CD8-positive, alpha-beta memory T cell (primary cell): ENCODE data around the gene FAM170A. TPM values are rescaled to one million over a fixed set of nuclear protein-coding genes. Genes with fewer than 3 reads are reported as not detected.

Experiments used
- CTCF ChIA-PET: fragments of 350-600 bp; sonication (Branson Sonifier 250); formaldehyde crosslinking; loops from one replicate; lab custom pipeline; 2021; ENCODE audit warnings: antibody characterized with exemption; lab: Charles Lee
- POLR2A ChIA-PET: fragments of 350-600 bp; sonication (Branson Sonifier 250); formaldehyde crosslinking; loops from one replicate; lab custom pipeline; 2021; ENCODE audit warnings: antibody characterized with exemption; lab: Charles Lee
- DNase-seq, 5 donors: peaks; one replicate each; pipeline versions ENCODE4 v3.0.0 to v3.0.0-alpha.2; 2020 to 2022; ENCODE audit warnings: mixed read lengths in 1 of 5
- H3K27ac ChIP-seq: one replicate; pipeline ENCODE4 v1.7.0; 2013; ENCODE audit warnings: low read depth, mild to moderate bottlenecking, low read length, moderate library complexity
- H3K27me3 ChIP-seq: 2 replicates; pipeline ENCODE4 v1.7.0; 2013; ENCODE audit warnings: low read length, mild to moderate bottlenecking; ENCODE audit not compliant: insufficient read depth, poor library complexity, severe bottlenecking
- H3K36me3 ChIP-seq: 2 replicates; pipeline ENCODE4 v1.7.0; 2013; ENCODE audit warnings: mild to moderate bottlenecking, low read length, moderate library complexity; ENCODE audit not compliant: insufficient read depth
- H3K4me1 ChIP-seq: 2 replicates; pipeline ENCODE4 v1.7.0; 2013; ENCODE audit warnings: mild to moderate bottlenecking, low read length, moderate library complexity; ENCODE audit not compliant: insufficient read depth
- H3K4me3 ChIP-seq: 2 replicates; pipeline ENCODE4 v1.7.0; 2013; ENCODE audit warnings: mild to moderate bottlenecking, low read length
- H3K9me3 ChIP-seq: 2 replicates; pipeline ENCODE4 v1.7.0; 2013; ENCODE audit warnings: mild to moderate bottlenecking, low read length
- H3K27ac Mint-ChIP-seq, 8 donors: one replicate each; pipeline ENCODE4 v1.8.0; 2020 to 2021; ENCODE audit warnings: mixed read lengths in 8 of 8, mild to moderate bottlenecking in 6 of 8, inconsistent platforms in 3 of 8, moderate library complexity in 3 of 8
- H3K27me3 Mint-ChIP-seq, 2 donors: one replicate each; pipeline ENCODE4 v1.8.0; 2020 to 2021; ENCODE audit warnings: mixed read lengths in 2 of 2, mild to moderate bottlenecking in 1 of 2, moderate library complexity in 1 of 2
- H3K36me3 Mint-ChIP-seq, 3 donors: one replicate each; pipeline ENCODE4 v1.8.0; 2020 to 2021; ENCODE audit warnings: mixed read lengths in 3 of 3, inconsistent platforms in 1 of 3, mild to moderate bottlenecking in 1 of 3
- H3K4me1 Mint-ChIP-seq, 3 donors: one replicate each; pipeline ENCODE4 v1.8.0; 2020 to 2021; ENCODE audit warnings: mixed read lengths in 3 of 3, inconsistent platforms in 1 of 3, mild to moderate bottlenecking in 1 of 3
- H3K4me3 Mint-ChIP-seq, 7 donors: one replicate each; pipeline ENCODE4 v1.8.0; 2020 to 2021; ENCODE audit warnings: mixed read lengths in 7 of 7, mild to moderate bottlenecking in 6 of 7, moderate library complexity in 4 of 7, inconsistent platforms in 2 of 7
- H3K9me3 Mint-ChIP-seq, 5 donors: one replicate each; pipeline ENCODE4 v1.8.0; 2020 to 2022; ENCODE audit warnings: mixed read lengths in 5 of 5, mild to moderate bottlenecking in 3 of 5, moderate library complexity in 2 of 5, inconsistent platforms in 1 of 5
- polyA plus RNA-seq: library from polyadenylated mRNA; unstranded; fragments of 300-500 nt; fragmentation: Illumina TruSeq; gene quantifications from one replicate; pipeline ENCODE4 v1.2.3, GENCODE V29; 2021
- total RNA-seq, 2 experiments: library from RNA; stranded (reverse); gene quantifications; one replicate each; pipeline ENCODE4 v1.2.3, GENCODE V29; 2021

Gene FAM170A
- total and polyA plus RNA-seq, 3 experiments from 2014 or later: not detected

DNA sequence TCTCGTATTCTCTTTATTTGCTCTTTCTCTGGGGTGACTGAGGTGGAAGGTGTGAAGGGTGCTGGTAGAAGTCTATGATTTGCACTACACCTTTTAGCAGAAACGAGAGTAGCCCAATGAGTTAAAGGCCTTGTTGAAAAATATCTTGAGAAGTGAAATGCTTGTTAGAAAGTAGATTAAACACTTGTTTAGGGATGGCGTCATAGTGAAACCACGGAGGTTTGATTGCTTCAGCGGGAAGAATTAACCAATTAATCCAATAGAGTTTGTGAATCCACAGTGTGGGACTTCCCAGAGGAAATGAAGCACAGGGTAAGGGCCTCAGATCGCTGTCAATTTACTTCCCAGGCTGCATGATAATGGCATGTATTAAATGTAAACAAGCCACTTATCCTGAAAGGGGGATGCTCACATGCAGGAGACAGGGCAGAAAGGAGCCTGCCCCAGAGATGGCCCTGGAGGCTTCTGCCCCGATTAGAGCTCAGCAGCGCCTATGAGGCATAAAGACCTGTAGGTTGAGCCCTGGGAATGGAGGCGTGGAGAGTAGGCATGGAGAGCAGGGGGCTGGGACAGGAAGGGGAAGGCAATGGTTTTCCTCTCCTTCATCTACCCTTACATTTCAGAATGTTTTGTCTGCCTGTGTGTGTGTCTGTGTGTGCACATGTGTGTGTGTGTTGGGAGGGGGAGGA, 1.5 kb downstream of the FAM170A start:
- Mint-ChIP-seq H3K4me1 (no peaks in the 10 kb centered on the region), H3K27ac (no peak overlapping the region), H3K4me3 (no peak overlapping the region), H3K27me3 (peaks cover 3 to 9% of the 10 kb centered on the region in 2 donors), H3K36me3 (peaks cover 0 to 4% (median 0%) of the 10 kb centered on the region in 3 donors), H3K9me3 (peaks cover 0 to 2% (median 0%) of the 10 kb centered on the region in 5 donors)
- no peaks in the 10 kb centered on the region for H3K4me1 ChIP-seq
- no peaks in the 10 kb centered on the region for H3K9me3 ChIP-seq
- no peaks in the 10 kb centered on the region for H3K27me3 ChIP-seq
- POLR2A ChIA-PET: no interaction called here
- H3K27ac ChIP-seq: no peak overlapping the region
- DNase-seq: no peak
- CTCF ChIA-PET: no interaction called here
- no peaks in the 10 kb centered on the region for H3K36me3 ChIP-seq
- H3K4me3 ChIP-seq: no peak overlapping the region

DNA sequence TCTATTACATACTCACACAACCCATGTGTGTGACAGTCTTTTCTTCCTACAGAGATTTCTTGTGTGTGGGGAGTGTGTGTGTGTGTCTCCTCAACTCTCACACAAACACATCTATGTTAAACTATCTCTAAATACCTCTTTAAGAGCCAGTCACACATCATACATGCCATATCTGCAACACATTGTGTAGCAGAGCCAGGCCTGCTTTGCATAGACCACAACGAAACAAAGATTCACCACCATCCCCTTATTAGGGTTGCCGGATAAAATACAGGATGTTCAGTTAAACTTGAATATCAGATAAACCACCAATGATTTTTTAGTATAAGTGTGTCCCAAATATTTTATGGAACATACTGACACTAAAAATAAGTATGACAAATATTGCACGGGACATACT, 2.3 kb downstream of the FAM170A start:
- Histone ChIP-seq H3K27me3 (no peaks in the 10 kb centered on the region), H3K4me3 (no peak overlapping the region), H3K4me1 (no peaks in the 10 kb centered on the region), H3K27ac (no peak overlapping the region), H3K36me3 (no peaks in the 10 kb centered on the region), H3K9me3 (no peaks in the 10 kb centered on the region)
- CTCF ChIA-PET: no interaction called here
- POLR2A ChIA-PET: no interaction called here
- H3K27me3 Mint-ChIP-seq: peaks cover 3 to 9% of the 10 kb centered on the region in 2 donors
- H3K4me1 Mint-ChIP-seq: no peaks in the 10 kb centered on the region
- H3K27ac Mint-ChIP-seq: no peak overlapping the region
- peaks cover 0 to 2% (median 0%) of the 10 kb centered on the region in 5 donors for H3K9me3 Mint-ChIP-seq
- DNase-seq: no peak
- peaks cover 0 to 4% (median 0%) of the 10 kb centered on the region in 3 donors for H3K36me3 Mint-ChIP-seq
- no peak overlapping the region for H3K4me3 Mint-ChIP-seq

DNA sequence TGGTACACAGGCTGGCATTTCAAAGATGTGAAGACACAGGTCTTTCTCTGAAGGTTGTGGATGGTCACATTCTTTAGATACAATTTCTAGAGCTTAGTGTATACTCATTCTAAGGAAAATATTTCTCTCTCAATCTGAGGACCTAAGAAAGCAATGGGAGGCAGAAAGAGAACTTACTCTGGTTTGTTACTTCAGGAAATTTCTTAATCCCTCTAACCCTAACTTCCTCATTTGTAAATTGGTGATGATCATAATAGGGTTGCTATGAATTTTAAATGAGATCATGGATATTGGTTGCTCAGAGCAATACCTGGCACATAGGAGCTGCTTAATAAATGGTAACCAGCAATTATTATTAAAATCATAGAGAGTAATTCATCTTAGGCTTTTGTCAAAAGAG, 22.1 kb downstream of the FAM170A start:
- no peak for DNase-seq
- no peaks in the 10 kb centered on the region for H3K4me1 ChIP-seq
- CTCF ChIA-PET: no interaction called here

DNA sequence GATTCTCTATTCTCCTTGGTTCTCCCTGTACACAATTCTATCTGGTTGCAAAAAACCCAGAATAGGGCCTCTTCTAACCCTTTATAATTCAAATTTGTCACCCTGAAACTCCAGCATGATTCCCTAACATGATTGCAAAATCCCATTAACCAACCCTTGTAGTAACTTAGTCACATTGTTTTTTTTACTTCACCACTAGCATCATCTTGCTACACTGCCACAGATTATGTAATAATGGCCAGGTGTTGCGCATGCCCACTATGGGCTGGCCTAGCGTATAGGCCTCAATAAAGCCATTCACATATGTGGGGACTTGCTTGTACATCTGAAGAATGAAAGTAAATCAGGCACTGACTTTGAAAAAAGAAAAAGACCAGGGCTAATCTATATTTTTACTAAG, 25.7 kb downstream of the FAM170A start:
- Mint-ChIP-seq H3K9me3 (peaks cover 0 to 2% (median 0%) of the 10 kb centered on the region in 5 donors), H3K36me3 (no peaks in the 10 kb centered on the region), H3K4me3 (no peak overlapping the region), H3K27me3 (peaks cover 3 to 4% of the 10 kb centered on the region in 2 donors), H3K27ac (no peak overlapping the region), H3K4me1 (no peaks in the 10 kb centered on the region)
- DNase-seq: no peak
- no peak overlapping the region for H3K27ac ChIP-seq
- no peaks in the 10 kb centered on the region for H3K36me3 ChIP-seq
- ChIA-PET CTCF (no interaction called here), POLR2A (no interaction called here)
- H3K4me1 ChIP-seq: no peaks in the 10 kb centered on the region
- no peak overlapping the region for H3K4me3 ChIP-seq
- no peaks in the 10 kb centered on the region for H3K27me3 ChIP-seq
- H3K9me3 ChIP-seq: no peaks in the 10 kb centered on the region

More for the DNA sequence above, 22.1 kb downstream of the FAM170A start:
- Mint-ChIP-seq H3K36me3 (no peaks in the 10 kb centered on the region), H3K4me3 (no peak overlapping the region), H3K27me3 (peaks cover 5 to 13% of the 10 kb centered on the region in 2 donors), H3K27ac (no peak overlapping the region), H3K9me3 (peaks cover 0 to 2% (median 0%) of the 10 kb centered on the region in 5 donors), H3K4me1 (no peaks in the 10 kb centered on the region)
- Histone ChIP-seq H3K36me3 (no peaks in the 10 kb centered on the region), H3K9me3 (no peaks in the 10 kb centered on the region), H3K27ac (no peak overlapping the region), H3K4me3 (no peak overlapping the region), H3K27me3 (no peaks in the 10 kb centered on the region)
- POLR2A ChIA-PET: no interaction called here

DNA sequence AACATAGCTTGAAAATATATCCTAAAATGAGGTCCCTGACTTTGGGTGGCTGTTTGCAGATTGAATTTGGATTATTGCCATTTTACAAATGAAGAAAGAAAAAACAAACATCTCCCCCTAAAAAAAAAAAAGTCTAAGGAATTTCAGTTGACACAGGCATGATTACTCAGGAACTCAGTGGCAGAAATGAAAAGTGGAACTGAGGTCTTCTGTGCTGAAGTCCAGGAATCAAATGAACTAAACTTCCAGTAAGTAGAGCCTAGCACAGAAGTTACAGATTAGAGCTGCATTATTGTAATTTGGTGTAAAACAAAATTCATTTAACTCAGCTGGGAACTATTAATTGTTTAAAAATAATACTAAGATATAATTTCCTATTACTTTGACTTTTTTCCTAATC, 26.7 kb downstream of the FAM170A start:
- no peak for DNase-seq

DNA sequence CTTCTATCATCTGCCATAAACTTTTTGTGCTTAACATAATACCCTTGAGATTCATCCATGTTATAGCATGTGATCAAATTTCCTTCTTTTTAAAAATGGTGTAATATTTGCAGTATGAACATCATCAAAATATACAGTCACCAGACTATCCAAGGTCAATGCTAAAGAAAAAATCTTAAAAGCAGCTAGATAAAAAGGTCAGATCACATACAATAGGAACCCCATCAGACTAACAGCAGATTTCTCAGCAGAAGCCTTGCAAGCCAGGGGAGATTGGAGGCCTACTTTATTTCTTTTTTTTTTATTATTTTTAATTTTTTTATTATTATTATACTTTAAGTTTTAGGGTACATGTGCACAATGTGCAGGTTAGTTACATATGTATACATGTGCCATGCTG, 37.2 kb downstream of the FAM170A start:
- POLR2A ChIA-PET: no interaction called here
- no peaks in the 10 kb centered on the region for H3K4me1 ChIP-seq
- CTCF ChIA-PET: no interaction called here
- DNase-seq: no peak
- Mint-ChIP-seq H3K27ac (no peak overlapping the region), H3K9me3 (peaks cover 4 to 23% (median 11%) of the 10 kb centered on the region in 5 donors), H3K4me3 (no peak overlapping the region), H3K27me3 (no peaks in the 10 kb centered on the region), H3K4me1 (no peaks in the 10 kb centered on the region), H3K36me3 (no peaks in the 10 kb centered on the region)
- H3K36me3 ChIP-seq: no peaks in the 10 kb centered on the region
- no peaks in the 10 kb centered on the region for H3K9me3 ChIP-seq
- H3K4me3 ChIP-seq: no peak overlapping the region
- no peak overlapping the region for H3K27ac ChIP-seq
- no peaks in the 10 kb centered on the region for H3K27me3 ChIP-seq

More for the DNA sequence above, 26.7 kb downstream of the FAM170A start:
- Mint-ChIP-seq H3K4me3 (no peak overlapping the region), H3K4me1 (no peaks in the 10 kb centered on the region), H3K36me3 (no peaks in the 10 kb centered on the region), H3K27me3 (peaks cover 0 to 3% of the 10 kb centered on the region in 2 donors), H3K27ac (no peak overlapping the region), H3K9me3 (peaks cover 0 to 1% (median 0%) of the 10 kb centered on the region in 5 donors)
- CTCF ChIA-PET: no interaction called here
- Histone ChIP-seq H3K9me3 (no peaks in the 10 kb centered on the region), H3K27ac (no peak overlapping the region), H3K36me3 (no peaks in the 10 kb centered on the region), H3K27me3 (no peaks in the 10 kb centered on the region), H3K4me1 (no peaks in the 10 kb centered on the region), H3K4me3 (no peak overlapping the region)
- POLR2A ChIA-PET: no interaction called here

DNA sequence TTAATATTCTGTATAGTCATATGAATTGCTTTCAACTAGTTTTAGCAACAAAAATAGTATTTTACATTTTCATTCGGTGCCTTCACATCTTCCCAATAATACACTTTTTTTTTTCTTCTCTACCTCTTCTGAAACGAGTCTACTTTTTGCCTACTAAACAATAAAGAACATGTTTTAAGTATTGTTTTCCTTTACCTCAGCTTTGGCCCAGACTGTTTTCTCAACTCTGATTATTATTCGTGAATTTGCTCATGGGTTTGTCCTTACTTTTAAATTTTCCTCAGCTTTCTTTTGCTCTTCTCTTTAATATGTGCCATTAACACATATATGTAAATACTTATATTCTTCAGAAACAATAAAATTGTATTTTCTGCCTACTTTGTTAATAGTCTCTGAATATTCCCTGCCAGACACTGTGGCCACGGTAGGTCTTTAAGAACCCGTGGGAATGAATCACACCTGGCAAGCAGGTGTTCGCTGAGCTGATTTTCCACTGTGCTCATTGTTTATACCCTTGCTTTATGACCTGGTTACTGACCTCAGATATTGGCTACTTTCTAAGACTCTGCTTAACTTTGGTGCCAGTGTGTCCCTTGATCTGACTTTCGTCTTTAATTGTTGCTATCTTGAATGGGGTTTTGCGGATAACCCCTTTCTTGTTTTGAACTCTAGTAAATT, 49.1 kb downstream of the FAM170A start:
- Mint-ChIP-seq H3K4me1 (no peaks in the 10 kb centered on the region), H3K4me3 (no peak overlapping the region), H3K27ac (no peak overlapping the region), H3K9me3 (peaks cover 0 to 4% (median 2%) of the 10 kb centered on the region in 5 donors), H3K27me3 (no peaks in the 10 kb centered on the region), H3K36me3 (no peaks in the 10 kb centered on the region)
- DNase-seq: no peak
- H3K27me3 ChIP-seq: no peaks in the 10 kb centered on the region
- ChIA-PET POLR2A (no interaction called here), CTCF (no interaction called here)
- H3K36me3 ChIP-seq: no peaks in the 10 kb centered on the region
- H3K9me3 ChIP-seq: no peaks in the 10 kb centered on the region
- no peak overlapping the region for H3K27ac ChIP-seq
- H3K4me3 ChIP-seq: no peak overlapping the region
- no peaks in the 10 kb centered on the region for H3K4me1 ChIP-seq

DNA sequence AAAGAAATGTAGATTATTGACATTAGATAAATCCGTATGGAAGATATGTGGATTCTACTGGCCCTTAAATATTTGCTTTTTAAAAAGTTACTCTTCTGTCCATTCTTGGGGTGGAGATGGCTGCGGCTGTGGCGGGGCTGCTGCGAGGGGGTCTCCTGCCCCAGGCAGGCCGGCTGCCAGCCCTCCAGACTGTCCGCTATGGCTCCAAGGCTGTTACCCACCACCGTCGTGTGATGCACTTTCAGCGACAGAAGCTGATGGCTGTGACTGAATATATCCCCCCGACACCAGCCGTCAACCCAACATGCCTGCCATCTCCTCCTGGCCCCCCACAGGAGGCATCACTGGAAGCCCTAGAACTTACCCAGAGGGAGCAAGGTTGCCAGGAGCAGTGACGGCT, 50.7 kb downstream of the FAM170A start:
- no peaks in the 10 kb centered on the region for H3K27me3 Mint-ChIP-seq
- no peak overlapping the region for H3K4me3 ChIP-seq
- no peaks in the 10 kb centered on the region for H3K4me1 Mint-ChIP-seq
- no peaks in the 10 kb centered on the region for H3K36me3 Mint-ChIP-seq
- H3K27ac ChIP-seq: no peak overlapping the region
- CTCF ChIA-PET: no interaction called here
- H3K27me3 ChIP-seq: no peaks in the 10 kb centered on the region
- POLR2A ChIA-PET: no interaction called here
- H3K9me3 ChIP-seq: no peaks in the 10 kb centered on the region
- no peak for DNase-seq
- peaks cover 0 to 7% (median 4%) of the 10 kb centered on the region in 5 donors for H3K9me3 Mint-ChIP-seq
- H3K27ac Mint-ChIP-seq: no peak overlapping the region
- H3K4me1 ChIP-seq: no peaks in the 10 kb centered on the region
- H3K36me3 ChIP-seq: no peaks in the 10 kb centered on the region
- no peak overlapping the region for H3K4me3 Mint-ChIP-seq
